ENCODE results near the gene FAHD2B. TPM values are rescaled to one million over a fixed set of nuclear protein-coding genes. Genes with fewer than 3 reads are reported as not detected.
"Not testable (repeated sequence)": the region's sequence is repeated elsewhere in the genome, so short reads cannot be mapped to it uniquely, and the experiment has no call there.

The FAHD2B gene
- total RNA-seq, 1 donor from 2014 or later = 14.6 TPM

DNA sequence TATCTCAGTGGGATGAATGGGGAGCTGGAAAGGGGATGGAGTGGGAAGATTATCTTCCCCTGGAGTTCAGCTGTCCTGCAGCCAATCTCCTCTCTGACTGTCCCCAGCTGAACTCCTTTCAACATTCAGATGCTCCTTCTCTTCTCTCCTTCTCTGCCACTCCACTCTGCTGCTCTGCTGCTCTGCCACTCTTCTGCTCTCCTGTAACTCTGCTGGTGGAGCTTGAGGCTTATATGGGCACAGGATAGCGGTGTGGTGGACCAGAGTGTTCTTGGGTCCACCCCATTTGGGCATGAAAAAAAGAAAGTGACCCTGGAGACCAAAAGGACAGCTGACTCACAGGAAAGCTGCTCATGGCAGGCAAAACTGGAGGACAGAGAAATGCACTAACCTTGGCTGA lies 26.6 kb downstream of the FAHD2B start:
- TF ChIP-seq, protein P1, sequence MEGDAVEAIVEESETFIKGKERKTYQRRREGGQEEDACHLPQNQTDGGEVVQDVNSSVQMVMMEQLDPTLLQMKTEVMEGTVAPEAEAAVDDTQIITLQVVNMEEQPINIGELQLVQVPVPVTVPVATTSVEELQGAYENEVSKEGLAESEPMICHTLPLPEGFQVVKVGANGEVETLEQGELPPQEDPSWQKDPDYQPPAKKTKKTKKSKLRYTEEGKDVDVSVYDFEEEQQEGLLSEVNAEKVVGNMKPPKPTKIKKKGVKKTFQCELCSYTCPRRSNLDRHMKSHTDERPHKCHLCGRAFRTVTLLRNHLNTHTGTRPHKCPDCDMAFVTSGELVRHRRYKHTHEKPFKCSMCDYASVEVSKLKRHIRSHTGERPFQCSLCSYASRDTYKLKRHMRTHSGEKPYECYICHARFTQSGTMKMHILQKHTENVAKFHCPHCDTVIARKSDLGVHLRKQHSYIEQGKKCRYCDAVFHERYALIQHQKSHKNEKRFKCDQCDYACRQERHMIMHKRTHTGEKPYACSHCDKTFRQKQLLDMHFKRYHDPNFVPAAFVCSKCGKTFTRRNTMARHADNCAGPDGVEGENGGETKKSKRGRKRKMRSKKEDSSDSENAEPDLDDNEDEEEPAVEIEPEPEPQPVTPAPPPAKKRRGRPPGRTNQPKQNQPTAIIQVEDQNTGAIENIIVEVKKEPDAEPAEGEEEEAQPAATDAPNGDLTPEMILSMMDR (IDR thresholded peaks at IDR 0.05; ENCODE audit: unreplicated experiment) = no peak
- Mint-ChIP-seq H3K27me3 (ENCODE audit: unreplicated experiment) (no peaks in the 10 kb centered on the region), H3K27ac (ENCODE audit: unreplicated experiment) (no peak overlapping the region), H3K4me3 (ENCODE audit: unreplicated experiment) (no peak overlapping the region), H3K9me3 (ENCODE audit: unreplicated experiment) (no peaks in the 10 kb centered on the region), H3K4me1 (ENCODE audit: unreplicated experiment) (no peaks in the 10 kb centered on the region), H3K36me3 (ENCODE audit: low read depth, unreplicated experiment) (peaks cover 3% of the 10 kb centered on the region)
- no peak for DNase-seq (ENCODE audit: low spot score)

DNA sequence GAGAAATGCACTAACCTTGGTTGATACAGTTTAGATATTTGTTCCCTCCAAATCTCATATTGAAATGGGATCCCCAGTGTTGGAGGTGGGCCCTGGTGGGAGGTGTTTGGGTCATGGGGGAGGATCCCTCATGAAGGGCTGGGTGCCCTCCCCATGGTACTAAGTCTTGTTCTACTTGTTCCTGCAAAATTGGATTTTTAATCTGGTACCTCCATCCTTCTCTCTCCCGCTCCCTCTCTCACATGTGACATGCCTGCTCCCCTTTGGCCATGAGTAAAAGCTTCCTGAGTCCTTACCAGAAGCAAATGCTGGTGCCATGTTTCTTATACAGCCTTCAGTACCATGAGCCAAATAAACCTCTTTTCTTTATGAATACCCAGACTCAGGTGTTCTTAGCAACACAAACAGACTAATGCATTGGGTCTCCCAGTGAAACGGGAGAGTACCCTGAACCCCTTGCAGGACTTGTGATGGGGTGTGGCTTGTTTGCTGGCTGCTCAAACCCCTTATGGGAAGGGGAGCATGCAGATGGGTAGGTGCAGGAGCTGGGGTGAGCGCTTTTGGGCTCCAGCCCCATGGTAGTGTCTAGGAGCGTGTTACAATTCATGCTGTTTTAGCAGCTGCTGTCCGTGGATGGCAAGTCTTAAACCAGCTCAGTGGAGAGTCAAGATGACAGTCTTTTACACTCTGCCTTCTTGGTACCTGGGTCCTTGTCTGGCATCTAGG lies 27.2 kb downstream of the FAHD2B start:
- TF ChIP-seq, protein P1 (IDR thresholded peaks at IDR 0.05; ENCODE audit: unreplicated experiment) = no peak
- DNase-seq (ENCODE audit: low spot score) = no peak
- Mint-ChIP-seq H3K27ac (ENCODE audit: unreplicated experiment) (no peak overlapping the region), H3K9me3 (ENCODE audit: unreplicated experiment) (no peaks in the 10 kb centered on the region), H3K4me3 (ENCODE audit: unreplicated experiment) (no peak overlapping the region), H3K4me1 (ENCODE audit: unreplicated experiment) (no peaks in the 10 kb centered on the region), H3K36me3 (ENCODE audit: low read depth, unreplicated experiment) (peaks cover 3% of the 10 kb centered on the region), H3K27me3 (ENCODE audit: unreplicated experiment) (no peaks in the 10 kb centered on the region)

DNA sequence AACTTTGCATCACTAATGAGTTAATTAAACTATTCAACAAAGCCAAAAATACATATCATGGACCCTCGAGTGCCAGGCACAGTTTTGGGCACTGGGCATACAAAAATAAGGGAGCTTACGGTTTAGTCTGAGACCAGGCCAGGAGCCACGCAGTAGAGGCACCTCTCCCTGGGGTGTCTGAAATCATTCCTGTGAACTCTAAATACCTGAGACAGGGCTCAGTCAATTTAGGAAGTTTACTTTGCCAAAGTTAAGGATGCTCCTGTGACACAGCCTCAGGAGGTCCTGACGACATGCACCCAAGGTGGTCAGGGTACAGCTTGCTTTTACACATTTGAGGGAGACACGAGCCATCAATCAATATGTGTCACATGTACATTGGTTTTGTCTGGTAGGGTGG lies 28.7 kb downstream of the FAHD2B start:
- not testable (repeated sequence) for H3K27ac Mint-ChIP-seq (ENCODE audit: unreplicated experiment); H3K4me1 Mint-ChIP-seq (ENCODE audit: unreplicated experiment); H3K9me3 Mint-ChIP-seq (ENCODE audit: unreplicated experiment); H3K27me3 Mint-ChIP-seq (ENCODE audit: unreplicated experiment); H3K36me3 Mint-ChIP-seq (ENCODE audit: low read depth, unreplicated experiment); H3K4me3 Mint-ChIP-seq (ENCODE audit: unreplicated experiment); DNase-seq (ENCODE audit: low spot score)

DNA sequence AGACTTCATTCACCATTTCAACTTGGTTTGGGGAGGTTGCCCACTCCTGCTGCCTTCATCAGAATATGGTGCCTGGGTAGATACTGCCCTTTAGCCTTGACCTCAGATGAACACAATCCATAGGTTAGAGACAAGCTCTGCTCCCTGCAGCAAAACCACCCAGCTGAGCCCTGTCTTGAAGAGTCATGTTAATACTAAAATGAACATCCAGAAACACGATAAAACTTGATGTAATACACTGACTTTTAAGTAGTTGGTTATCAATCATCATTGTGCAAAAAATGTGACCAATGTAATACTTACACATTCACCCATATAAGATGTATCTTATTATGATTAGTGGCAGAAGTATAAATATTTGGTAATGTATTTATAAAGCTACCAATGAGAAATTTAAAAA lies 32.7 kb downstream of the FAHD2B start:
- H3K36me3 Mint-ChIP-seq (ENCODE audit: low read depth, unreplicated experiment); H3K27ac Mint-ChIP-seq (ENCODE audit: unreplicated experiment); H3K4me1 Mint-ChIP-seq (ENCODE audit: unreplicated experiment); DNase-seq (ENCODE audit: low spot score); H3K4me3 Mint-ChIP-seq (ENCODE audit: unreplicated experiment); H3K9me3 Mint-ChIP-seq (ENCODE audit: unreplicated experiment); H3K27me3 Mint-ChIP-seq (ENCODE audit: unreplicated experiment): not testable (repeated sequence)

DNA sequence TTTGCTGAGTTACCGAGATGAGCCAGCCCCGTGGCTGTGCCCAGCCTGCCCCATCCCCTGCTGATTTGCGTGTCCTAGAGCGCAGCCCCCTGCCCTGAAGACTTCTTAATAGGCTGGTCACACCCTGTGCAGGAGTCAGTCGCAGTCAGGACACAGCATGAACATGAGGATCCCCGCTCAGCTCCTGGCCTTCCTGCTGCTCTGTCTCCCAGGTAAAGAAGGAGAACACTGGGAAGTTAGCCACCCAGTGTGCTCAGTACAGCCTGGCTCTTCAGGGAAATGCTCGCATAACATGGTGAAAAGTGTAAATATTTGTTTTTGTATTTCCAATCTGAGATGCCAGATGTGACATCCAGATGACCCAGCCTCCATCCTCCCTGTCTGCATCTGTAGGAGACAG lies 34.9 kb downstream of the FAHD2B start:
- H3K36me3 Mint-ChIP-seq (ENCODE audit: low read depth, unreplicated experiment); H3K4me1 Mint-ChIP-seq (ENCODE audit: unreplicated experiment); DNase-seq (ENCODE audit: low spot score); H3K9me3 Mint-ChIP-seq (ENCODE audit: unreplicated experiment); H3K27me3 Mint-ChIP-seq (ENCODE audit: unreplicated experiment); H3K4me3 Mint-ChIP-seq (ENCODE audit: unreplicated experiment); H3K27ac Mint-ChIP-seq (ENCODE audit: unreplicated experiment): not testable (repeated sequence)

DNA sequence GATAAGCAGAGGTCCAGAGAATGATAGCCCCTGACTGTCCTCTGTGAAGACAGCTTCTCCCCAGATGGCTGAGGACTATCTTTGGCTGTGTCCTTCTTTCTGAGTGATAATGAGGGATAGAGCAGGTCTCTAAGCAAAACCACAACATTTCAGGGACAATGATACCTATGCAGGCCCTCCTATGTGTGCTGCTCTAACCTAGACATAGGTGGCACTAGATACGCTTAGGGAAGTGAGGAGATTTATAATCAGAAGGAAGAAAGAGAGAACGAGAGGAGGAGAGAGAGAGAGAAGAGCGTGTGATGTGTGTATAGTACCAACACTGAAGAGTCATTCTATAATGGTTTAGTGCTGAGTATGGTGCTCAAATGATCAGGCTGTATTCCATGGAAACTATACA lies 38.5 kb downstream of the FAHD2B start:
- not testable (repeated sequence) for H3K9me3 Mint-ChIP-seq (ENCODE audit: unreplicated experiment); DNase-seq (ENCODE audit: low spot score); H3K36me3 Mint-ChIP-seq (ENCODE audit: low read depth, unreplicated experiment); H3K4me3 Mint-ChIP-seq (ENCODE audit: unreplicated experiment); H3K27me3 Mint-ChIP-seq (ENCODE audit: unreplicated experiment); H3K27ac Mint-ChIP-seq (ENCODE audit: unreplicated experiment); H3K4me1 Mint-ChIP-seq (ENCODE audit: unreplicated experiment)

DNA sequence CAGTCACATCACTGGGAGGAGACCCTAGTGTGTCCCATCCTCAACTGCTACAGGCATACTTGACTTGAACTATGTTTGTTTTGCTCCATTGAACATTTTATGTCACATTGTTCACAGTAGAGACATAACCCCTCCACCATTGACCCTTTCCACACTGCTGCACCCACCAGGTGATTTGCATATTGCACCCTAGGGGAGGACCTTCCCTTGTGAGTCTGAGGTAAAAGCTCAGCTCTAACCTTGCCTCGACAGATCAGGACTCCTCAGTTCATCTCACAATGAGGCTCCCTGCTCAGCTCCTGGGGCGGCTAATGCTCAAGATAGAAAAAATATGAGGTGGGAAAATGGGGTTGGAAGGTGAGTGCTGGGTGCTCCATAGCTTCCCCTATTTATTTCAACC lies 44.6 kb downstream of the FAHD2B start:
- H3K36me3 Mint-ChIP-seq (ENCODE audit: low read depth, unreplicated experiment); H3K4me1 Mint-ChIP-seq (ENCODE audit: unreplicated experiment); DNase-seq (ENCODE audit: low spot score); H3K4me3 Mint-ChIP-seq (ENCODE audit: unreplicated experiment); H3K9me3 Mint-ChIP-seq (ENCODE audit: unreplicated experiment); H3K27me3 Mint-ChIP-seq (ENCODE audit: unreplicated experiment); H3K27ac Mint-ChIP-seq (ENCODE audit: unreplicated experiment): not testable (repeated sequence)

DNA sequence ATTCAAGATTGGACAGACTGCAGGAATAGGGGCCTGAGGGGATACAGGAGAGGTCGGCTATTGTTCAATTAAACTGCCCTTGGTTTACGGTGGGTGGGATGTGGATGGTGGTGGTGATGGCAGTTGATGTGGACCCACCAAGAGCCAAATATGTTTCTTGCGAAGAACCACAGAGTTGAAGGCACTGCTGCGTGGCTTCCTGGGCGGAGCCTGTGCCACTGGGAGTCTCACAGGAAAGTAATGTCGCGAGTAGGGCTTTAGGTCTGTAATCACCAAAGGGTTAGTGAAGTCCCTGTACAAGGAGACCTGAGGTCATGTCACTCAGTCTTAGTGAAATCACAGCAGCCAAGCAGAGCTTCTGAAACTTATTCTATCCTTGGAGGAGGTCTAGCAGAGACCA lies 46.2 kb downstream of the FAHD2B start:
- H3K4me1 Mint-ChIP-seq (ENCODE audit: unreplicated experiment); H3K36me3 Mint-ChIP-seq (ENCODE audit: low read depth, unreplicated experiment); H3K9me3 Mint-ChIP-seq (ENCODE audit: unreplicated experiment); H3K27ac Mint-ChIP-seq (ENCODE audit: unreplicated experiment); DNase-seq (ENCODE audit: low spot score); H3K4me3 Mint-ChIP-seq (ENCODE audit: unreplicated experiment); H3K27me3 Mint-ChIP-seq (ENCODE audit: unreplicated experiment): not testable (repeated sequence)

DNA sequence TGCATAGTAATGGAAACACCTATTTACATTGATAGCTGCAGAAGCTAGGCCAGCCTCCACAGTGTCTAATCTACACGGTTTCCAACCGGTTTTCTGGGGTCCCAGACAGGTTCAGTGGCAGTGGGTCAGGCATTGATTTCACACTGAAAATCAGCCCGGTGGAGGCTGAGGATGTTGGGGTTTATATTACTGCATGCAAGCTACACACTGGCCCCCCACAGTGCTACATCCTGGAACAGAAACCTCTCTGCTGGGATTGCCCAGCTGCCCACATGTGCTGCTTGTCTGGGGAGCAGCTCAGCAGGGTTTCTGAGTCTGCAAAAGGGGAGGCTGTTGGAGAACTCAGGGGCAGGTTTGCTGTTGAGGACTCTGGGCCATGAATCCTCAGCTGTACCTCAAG lies 48.0 kb downstream of the FAHD2B start:
- H3K9me3 Mint-ChIP-seq (ENCODE audit: unreplicated experiment); DNase-seq (ENCODE audit: low spot score); H3K36me3 Mint-ChIP-seq (ENCODE audit: low read depth, unreplicated experiment); H3K4me1 Mint-ChIP-seq (ENCODE audit: unreplicated experiment); H3K27me3 Mint-ChIP-seq (ENCODE audit: unreplicated experiment); H3K4me3 Mint-ChIP-seq (ENCODE audit: unreplicated experiment); H3K27ac Mint-ChIP-seq (ENCODE audit: unreplicated experiment): not testable (repeated sequence)

DNA sequence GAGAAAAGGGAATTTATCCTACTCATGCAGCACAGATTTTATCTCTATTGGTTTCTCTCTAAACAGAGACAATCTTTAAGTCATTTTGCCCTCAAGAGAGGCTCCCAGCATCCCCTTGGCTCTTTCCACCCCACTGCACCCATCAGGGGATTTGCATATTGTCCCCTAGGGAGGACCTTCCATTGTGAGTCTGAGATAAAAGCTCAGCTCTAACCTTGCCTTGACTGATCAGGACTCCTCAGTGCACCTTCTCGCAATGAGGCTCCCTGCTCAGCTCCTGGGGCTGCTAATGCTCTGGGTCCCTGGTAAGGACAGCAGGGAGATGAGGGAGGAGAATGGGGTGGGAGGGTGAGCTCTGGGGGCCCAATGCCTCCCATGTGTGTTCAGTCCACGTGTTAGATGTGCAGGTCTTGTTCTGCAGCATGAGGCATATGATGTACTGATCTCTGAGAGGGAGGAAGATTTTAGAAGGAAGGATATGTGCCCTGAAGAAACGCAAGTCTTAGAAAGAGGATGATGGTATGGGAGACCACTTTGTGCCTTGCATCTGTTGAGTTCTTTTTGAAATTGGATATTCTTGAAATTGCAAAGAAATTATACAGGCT lies 48.7 kb downstream of the FAHD2B start:
- H3K9me3 Mint-ChIP-seq (ENCODE audit: unreplicated experiment); H3K4me3 Mint-ChIP-seq (ENCODE audit: unreplicated experiment); H3K36me3 Mint-ChIP-seq (ENCODE audit: low read depth, unreplicated experiment); DNase-seq (ENCODE audit: low spot score); H3K4me1 Mint-ChIP-seq (ENCODE audit: unreplicated experiment); H3K27me3 Mint-ChIP-seq (ENCODE audit: unreplicated experiment); H3K27ac Mint-ChIP-seq (ENCODE audit: unreplicated experiment): not testable (repeated sequence)
